GM19035 (cell line): Measurements from ENCODE around the gene TRIM15.
"Not testable (repeated sequence)": the region's sequence is repeated elsewhere in the genome, so short reads cannot be mapped to it uniquely, and the experiment has no call there.

Source experiments
- ATAC-seq: cut with Tn5 transposase; IDR thresholded peaks from one replicate; pipeline ENCODE4 v1.9.1; 2021; ENCODE audit not compliant: unreplicated experiment

TRIM15 gene

DNA sequence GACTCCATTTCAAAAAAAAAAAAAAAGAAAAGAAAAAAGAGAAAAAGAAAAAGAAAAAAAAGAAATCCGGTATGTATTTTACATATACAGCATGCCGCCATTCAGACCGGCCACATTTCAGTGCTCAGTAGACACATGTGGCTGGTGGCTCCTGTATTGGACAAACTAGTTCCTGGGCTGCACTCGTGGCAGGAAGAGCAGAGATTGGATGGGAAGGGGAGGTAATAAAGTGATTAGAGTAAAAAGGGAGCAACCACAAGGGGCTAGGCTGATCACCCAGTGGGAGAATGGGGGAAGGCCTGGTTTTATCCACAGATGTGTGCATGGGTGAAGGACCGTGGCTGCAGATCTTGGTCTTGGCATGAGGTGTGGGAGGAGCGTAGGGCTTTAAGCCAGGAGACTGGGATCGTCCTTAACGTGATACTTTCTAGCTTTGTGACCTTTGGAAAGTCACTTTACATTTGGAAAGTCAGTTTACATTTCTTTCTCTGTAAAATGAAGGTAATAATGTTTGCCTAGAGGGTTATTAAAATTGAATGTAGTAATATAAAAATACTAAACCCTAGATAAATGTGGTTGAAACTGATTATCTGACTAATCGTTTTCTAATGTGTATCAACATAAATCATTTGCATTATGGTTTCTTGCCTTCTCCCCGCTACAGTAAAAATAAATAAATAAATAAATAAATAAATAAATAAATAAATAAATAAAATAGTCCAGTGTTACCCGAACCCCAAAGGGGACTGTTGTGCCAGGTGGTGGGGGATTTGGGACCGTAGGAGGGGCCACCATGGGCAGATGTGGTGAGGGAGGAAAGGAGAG, 869 bp upstream of the TRIM15 start:
- no peak for ATAC-seq

DNA sequence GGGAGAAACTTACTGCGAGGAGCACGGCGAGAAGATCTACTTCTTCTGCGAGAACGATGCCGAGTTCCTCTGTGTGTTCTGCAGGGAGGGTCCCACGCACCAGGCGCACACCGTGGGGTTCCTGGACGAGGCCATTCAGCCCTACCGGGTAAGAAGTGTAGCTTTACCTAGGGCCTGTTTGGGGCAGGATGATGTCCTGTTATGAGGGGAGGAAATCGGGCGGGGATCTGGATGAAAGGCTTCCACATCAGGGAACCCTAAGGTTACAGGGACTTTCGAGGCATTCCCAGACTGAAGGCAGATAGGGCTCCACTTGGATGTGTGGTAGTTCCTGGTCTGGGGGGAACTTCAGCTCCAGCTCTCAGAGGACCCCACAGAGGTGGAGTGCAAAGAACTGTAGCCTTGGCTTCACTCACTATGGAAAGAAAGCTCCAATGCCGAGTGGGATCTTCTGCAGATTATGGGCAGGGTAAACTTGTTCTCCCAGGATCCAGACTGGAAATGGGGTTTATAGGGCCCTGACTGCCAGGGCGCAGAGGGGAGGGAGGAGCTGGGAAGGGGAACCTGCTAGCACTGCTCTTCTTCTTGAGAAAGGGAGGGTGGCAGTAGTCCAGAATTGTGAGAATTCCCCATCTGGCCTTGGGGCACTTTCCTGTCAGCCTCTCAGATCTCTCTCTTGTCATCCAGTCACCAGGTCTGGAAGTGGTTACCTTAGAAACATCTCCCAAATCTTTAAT, 740 bp downstream of the TRIM15 start:
- ATAC-seq, result no peak

DNA sequence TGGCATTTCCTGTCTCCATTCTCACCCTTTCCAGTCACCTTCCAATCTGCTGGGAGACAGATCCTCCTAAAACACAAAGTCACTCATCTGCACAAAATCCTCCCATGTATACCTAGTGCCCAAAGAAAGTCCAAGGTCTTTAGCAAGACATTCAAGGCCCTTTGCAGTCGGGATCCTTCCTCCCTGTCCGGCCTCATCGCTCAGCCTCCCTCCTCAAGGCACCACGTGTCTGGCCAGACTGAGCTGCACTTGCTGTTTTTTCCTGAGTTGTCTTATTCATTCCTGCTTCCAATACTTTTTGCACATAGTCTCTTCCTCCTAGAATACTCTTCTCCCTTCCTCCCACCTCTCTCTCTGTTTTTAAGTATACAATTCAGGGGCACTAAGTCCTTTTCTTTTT, 1.4 kb downstream of the TRIM15 start:
- ATAC-seq, result no peak

DNA sequence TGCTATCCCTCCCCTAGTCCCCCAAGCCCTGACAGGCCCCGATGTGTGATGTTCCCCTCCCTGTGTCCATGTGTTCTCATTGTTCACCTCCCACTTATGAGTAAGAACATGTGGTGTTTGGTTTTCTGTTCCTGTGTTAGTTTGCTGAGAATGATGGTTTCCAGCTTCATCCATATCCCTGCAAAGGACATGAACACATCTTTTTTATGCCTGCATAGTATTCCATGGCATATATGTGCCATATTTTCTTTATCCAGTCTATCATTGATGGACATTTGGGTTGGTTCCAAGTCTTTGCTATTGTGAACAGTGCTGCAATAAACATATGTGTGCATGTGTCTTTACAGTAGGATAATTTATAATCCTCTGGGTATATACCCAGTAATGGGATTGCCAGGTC, 1.9 kb downstream of the TRIM15 start:
- ATAC-seq, result not testable (repeated sequence)

DNA sequence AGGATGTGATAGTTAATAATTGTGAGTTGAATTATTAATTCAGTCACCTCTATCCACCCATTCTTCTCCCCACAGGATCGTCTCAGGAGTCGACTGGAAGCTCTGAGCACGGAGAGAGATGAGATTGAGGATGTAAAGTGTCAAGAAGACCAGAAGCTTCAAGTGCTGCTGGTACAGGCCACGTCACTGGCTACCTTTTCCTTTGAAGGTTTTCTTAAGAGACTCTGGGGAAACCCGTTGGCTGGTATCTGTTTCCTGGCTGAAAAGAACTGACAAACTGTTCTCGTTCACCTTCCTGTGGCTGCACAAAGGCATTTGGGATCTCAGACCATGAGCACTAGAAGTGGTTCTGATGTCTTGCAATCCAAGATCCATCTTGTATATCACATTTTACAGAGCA, 3.8 kb downstream of the TRIM15 start:
- no peak for ATAC-seq

DNA sequence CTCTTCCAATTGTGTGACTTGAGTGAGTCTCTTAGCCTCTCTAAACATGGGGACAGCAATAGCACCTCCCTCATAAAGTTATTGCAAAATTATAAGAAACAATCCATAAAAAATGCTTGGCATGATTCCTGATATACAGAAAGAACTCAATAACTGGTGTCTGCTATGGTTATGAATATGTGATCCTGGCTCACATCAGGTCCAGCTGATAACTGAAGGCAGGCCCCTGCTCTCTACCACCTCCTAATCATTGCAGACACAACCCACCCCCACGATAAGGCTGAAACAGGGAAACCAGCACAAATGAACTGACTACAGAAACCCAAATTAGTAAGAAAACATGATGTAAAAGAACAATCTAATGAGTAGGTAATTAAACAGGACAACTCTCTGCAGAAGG, 5.4 kb downstream of the TRIM15 start:
- no peak for ATAC-seq

DNA sequence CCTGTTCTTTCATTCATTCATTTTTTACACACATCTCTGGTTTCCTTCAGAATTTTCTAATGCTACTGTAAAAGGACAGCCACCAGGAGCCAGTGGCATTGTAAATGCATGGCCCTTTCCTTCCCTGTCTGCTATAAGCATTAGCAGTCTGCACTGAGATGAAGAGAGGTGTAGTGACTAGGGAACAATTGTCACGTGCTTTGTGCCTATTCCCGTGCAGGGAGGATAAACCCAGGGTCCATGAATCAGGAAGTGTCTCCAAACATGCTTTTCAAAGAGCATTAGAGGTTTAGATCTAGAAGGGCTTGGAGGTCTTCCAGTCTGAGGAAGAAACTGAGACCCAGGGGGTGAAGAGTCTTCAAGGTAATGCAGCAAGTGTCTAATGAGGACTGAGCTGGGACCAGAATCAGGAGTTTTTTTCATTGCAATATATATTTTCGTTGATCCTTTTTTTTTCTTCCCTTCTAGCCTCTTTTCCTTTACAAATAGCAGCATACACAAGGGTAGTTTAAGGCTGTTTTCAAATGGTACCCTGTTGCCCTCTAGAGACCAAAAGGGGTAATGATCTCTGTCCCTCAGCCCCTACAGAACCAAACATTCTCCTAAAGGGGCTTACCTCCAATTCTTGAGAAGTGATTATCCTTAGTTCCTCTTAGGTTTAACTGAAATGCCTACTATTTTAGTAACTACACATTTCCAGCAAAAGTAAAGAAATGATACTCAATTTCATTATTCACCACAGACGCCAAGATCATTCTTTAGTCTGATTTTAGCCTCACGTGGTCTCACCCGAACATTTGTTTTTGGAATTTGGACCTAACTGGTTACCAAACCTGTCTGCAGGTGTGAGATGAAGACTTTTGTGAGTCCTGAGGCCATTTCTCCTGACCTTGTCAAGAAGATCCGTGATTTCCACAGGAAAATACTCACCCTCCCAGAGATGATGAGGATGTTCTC, 6.6 kb downstream of the TRIM15 start:
- no peak for ATAC-seq

DNA sequence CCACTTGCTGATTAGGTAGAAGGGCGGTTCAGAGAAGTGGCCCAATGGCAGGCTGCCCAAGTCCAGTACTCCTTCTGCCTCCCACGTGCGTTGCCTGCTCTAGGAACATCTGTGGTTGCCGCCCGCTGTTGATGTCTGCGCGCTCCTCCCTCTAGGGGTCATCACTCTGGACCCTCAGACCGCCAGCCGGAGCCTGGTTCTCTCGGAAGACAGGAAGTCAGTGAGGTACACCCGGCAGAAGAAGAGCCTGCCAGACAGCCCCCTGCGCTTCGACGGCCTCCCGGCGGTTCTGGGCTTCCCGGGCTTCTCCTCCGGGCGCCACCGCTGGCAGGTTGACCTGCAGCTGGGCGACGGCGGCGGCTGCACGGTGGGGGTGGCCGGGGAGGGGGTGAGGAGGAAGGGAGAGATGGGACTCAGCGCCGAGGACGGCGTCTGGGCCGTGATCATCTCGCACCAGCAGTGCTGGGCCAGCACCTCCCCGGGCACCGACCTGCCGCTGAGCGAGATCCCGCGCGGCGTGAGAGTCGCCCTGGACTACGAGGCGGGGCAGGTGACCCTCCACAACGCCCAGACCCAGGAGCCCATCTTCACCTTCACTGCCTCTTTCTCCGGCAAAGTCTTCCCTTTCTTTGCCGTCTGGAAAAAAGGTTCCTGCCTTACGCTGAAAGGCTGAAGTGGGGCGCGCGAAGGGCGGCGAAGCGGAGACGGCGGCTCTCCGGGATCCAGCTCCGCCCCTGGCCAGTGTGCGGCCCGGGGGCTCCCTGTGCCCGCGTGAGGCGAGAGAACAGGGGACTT, 8.5 kb downstream of the TRIM15 start:
- ATAC-seq, result no peak

DNA sequence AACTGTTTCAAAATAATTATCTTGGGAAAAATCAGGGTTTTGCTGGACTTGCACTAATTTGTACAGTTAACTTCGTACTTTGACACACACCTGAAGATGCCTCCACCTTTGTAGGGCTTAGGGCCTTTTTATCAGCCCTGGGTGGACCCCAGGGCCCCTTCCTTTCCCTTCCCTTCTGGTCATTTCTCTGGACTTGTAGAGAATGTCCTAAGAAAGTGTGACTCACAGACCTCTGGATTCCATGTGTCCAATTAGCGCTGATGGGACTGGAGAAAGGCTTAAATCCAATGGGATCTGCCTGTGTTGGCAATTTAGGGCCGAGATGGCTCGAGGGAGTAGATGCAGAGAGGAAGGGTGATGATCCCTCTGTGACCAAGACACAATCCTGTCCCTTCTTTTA, 9.3 kb downstream of the TRIM15 start:
- no peak for ATAC-seq

DNA sequence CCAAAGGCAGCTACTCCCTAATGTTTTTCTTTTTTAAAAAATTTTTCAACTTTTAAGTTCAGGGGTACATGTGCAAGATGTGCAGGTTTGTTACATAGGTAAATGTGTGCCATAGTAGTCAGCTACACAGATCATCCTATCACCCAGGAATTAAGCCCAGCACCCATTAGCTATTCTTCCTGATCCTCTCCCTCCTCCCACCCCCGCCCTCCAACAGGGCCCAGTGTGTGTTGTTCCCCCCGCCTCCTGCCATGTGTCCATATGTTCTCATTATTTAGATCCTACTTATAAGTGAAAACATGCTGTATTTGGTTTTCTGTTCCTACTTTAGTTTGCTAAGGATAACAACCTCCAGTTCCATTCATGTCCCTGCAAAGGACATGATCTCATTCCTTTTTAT, 12.4 kb downstream of the TRIM15 start:
- no peak for ATAC-seq

DNA sequence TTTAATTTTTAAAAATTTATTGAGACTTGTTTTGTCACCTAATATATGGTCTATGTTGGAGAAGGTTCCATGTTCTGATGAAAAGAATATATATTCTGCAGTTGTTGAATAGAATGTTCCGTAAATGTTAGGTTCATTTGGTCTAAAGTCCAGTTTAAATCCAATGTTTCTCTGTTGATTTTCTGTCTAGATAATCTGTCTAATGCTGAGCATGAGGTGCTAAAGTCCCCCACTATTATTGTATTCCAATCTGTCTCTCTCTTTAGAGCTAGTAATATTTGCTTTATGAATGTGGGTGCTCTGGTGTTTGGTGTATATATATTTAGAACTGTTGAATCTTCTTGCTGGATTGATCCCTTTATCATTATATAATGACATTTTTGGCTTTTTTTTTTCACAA, 15.5 kb downstream of the TRIM15 start:
- no peak for ATAC-seq

DNA sequence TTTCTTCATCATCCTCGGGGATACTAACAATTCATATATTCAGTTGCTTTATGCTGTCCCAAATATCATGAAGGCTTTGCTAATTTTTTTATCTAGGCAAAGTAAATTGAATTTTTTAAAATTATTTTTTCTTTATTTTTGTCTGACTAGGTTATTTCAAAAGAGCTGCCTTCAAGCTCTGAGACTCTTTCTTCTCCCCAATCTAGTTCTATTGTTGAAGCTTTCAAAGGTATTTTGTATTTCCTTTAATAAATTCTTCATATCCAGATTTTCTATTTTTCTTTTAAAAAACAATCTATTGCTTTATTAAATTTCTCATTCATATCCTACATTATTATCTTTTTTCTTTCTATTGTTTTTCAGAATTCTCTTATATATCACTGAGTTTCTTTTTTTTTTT, 16.8 kb downstream of the TRIM15 start:
- ATAC-seq, result no peak

DNA sequence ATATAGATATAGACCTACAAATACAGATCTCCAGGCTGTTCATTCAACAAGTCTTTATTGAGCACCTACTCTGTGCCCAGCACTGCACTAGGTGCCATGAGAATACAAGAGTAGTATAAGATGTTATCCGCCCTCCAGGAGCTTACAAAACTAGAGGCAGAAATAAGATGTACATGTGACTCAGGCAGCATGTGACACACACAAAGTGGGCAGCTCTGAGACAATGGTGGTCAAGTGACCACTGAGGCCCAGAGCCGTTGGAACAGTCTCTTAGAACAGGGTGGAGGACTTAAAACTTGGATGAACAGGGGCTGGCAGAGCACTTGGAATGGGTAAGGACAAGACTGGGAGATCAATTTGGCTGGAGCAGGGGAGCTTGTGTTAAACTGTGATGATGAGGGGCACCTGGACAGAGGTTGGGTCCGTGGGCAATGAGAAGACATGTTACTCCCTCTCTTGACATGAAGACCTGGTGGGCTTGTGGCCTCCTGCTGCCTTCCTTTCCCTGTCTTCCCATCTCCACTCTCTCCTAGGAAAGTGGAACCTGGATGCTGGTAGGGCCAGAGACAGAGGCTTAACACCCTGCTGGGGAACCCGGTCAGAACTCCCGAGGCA, 21.2 kb downstream of the TRIM15 start:
- no peak for ATAC-seq

DNA sequence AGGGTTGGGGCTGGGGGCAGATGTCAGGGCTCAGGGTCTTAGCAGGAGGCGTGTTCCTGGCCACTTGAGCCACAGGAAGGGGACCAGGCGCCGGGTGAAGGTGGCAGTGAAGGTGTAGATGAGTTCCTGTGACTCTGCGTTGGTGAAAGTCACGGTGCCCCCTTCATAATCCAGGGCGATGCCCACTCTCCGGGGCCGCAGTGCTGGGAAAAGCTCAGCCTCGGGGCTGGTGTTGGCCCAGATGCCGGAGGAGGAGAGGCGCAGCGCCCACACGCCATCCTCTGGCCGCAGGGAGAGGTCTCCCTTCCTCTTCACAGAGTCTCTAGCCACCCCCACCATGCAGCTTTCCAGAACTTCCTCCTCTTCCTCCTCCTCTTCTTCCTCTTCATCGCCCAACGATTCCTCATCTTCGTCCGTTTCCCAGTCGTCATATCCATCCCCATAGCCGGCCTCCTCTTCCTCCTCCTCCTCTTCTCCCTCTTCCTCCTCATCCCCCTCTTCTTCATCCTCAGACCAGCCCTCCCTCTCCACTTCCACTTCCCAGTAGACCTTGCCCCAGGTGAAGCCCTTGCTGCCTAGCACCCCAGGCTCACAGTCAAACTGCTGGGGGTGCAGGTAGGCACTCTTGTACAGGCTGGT, 22.6 kb downstream of the TRIM15 start:
- no peak for ATAC-seq

DNA sequence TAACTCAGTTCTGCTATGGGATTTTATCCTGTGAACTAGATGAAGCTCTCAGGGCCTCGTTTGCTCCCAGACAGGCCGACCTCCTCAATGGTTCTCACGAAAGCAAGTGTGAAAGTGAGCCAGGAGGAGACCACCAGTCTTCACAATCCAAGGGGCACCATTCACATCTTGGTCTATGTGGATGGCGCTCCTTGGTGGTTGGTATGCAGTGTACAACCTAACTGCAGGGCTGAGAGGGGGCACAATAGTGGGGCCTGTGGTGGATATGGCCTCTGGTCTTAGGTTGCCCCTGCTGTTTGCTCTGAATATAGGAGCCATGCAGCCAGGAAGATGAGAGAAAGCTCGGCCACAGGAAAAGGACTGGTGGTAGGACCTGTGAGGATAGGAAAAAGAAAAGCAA, 25.2 kb downstream of the TRIM15 start:
- no peak for ATAC-seq

DNA sequence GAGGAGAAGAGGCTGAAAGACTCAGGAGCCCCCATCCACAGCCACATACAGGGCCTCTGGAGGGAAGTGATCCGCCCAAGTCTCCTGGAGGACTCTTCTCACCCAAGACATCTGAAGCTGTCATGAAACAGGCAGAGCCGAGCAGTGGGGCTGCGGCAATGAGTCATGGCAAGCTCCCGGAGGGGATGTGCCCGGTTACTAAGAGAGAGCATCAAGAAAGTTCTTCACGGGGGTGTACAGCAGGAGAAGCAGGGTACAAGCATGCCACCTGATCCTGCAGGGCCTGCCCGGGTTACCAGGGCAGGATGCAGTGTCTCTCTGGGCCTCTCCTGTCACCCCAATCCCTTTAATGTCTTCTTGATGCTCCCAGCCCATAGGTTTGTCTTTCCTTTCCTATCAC, 28.7 kb downstream of the TRIM15 start:
- ATAC-seq, result no peak

DNA sequence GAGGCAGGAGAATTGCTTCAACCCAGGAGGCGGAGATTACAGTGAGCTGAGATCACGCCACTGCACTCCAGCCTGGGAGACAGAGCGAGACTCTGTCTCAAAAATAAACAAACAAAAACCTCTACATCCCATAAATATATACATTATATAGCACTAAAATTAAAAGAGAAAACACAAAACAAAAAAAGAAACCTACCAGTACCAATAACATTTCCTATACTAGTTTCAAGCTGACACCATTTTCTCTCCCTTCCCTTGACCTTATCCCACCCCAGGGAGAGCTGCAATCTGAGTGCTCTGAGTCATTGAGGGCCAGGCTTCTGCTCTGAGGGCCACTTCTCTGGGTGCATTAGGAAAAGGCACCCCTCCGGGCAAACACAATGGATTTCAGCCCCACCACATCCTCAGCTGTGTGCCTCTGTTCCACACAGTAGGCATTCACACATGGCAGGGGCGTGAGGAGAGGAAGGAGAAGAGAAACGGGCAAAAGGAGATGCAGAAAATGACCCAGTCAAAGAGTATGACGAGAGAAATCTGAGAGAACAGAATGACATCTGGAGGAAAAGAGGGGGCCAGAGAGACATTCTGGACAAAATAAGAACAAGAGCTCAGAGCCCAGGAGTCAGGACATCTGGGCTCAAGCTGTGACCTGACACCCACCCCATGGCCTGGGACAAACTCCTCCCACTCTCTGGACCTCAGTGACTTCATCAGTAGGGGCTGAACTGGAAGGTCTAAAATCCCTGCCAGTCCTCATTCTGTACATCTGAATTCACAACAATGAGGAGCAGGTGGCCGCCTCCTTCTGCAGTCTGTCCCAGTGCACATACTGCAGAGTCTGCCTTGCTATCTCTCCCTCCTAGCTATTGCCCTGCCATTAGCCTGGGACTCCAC, 31.7 kb downstream of the TRIM15 start:
- no peak for ATAC-seq

DNA sequence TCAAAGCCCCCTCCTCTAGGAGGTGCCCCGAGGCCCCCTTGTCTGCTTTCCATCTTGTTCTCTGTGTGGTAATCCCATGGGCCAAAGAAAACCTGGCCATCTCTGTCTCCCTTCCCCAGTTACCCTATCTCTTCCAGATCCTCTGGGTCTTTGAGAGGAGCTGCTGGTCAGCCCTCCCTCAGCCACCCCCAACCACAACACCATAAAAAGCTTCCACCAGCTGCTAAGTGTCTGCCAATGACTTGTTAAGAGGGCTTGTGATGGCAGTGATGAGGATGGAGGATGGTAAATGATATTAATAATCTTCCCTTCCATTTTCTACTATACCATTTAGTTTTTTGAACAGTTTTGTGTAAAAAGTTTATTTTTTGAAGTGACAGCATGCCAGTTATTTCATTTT, 32.6 kb downstream of the TRIM15 start:
- no peak for ATAC-seq

DNA sequence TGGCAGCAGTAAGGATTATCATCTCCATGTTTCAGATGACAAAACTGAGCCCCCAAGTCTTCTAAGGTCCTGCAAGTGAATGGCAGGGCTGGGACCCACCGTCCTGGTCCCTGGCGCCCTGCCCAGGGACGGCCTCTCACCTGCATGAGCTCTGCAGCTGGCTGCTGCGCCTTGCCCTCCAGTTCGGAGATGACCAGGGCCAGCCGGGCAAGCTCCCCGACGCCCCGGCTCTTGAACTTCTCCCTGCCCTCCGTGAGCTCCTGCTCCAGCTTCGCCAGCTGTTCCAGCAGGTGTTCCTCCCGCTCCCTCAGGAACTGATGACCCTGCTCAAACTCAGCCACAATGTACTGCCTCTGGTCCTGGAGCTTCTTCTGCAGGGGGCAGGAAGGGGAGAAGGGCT, 33.0 kb downstream of the TRIM15 start:
- ATAC-seq, result no peak
